ENCODE data around the gene FRG1.
"Not testable (repeated sequence)": the region's sequence is repeated elsewhere in the genome, so short reads cannot be mapped to it uniquely, and the experiment has no call there.

The FRG1 gene

GRCh38 chr4:189985651-189986243, 45.1 kb downstream of the FRG1 start:
- not testable (repeated sequence) for FAIRE-seq

- no peak for FAIRE-seq
Observed at GRCh38 chr4:189988877-189989431, 48.3 kb downstream of the FRG1 start.

- not testable (repeated sequence) for FAIRE-seq
Observed at GRCh38 chr4:189989941-189990340, 49.3 kb downstream of the FRG1 start.

Data from islet of Langerhans (tissue), 1 donor.